WTC11 (cell line): ENCODE results near the gene RGP1. TPM values are rescaled to one million over a fixed set of nuclear protein-coding genes. Genes with fewer than 3 reads are reported as not detected.

Experiments used
- ATAC-seq: fragments of 200-7000 bp; cut with Tn5 transposase; 2 replicates; pipeline ENCODE4 v1.10.0; 2021; ENCODE audit warnings: mild to moderate bottlenecking, moderate library complexity
- CTCF ChIA-PET: fragments of 300-600 bp; sonication (Branson Sonifier 250); formaldehyde crosslinking; loops from one replicate; lab custom pipeline; 2021; ENCODE audit warnings: antibody characterized with exemption; lab: Charles Lee
- POLR2A ChIA-PET: fragments of 350-600 bp; sonication (Branson Sonifier 250); formaldehyde crosslinking; loops from one replicate; lab custom pipeline; 2021; ENCODE audit warnings: antibody characterized with exemption; lab: Charles Lee
- DNase-seq: peaks from one replicate; pipeline ENCODE4 v3.0.0; 2021; ENCODE audit warnings: low spot score
- H3K27ac Mint-ChIP-seq: 2 replicates; pipeline ENCODE4 v1.8.0; 2021; ENCODE audit warnings: mixed read lengths
- H3K27me3 Mint-ChIP-seq: 2 replicates; pipeline ENCODE4 v1.8.0; 2021; ENCODE audit warnings: low read depth, mild to moderate bottlenecking, moderate library complexity, mixed read lengths
- H3K36me3 Mint-ChIP-seq: 2 replicates; pipeline ENCODE4 v1.8.0; 2021; ENCODE audit warnings: mixed read lengths
- H3K4me1 Mint-ChIP-seq: 2 replicates; pipeline ENCODE4 v1.8.0; 2022; ENCODE audit warnings: mixed read lengths
- H3K4me3 Mint-ChIP-seq: 2 replicates; pipeline ENCODE4 v1.8.0; 2021; ENCODE audit warnings: mild to moderate bottlenecking, moderate library complexity, mixed read lengths
- H3K9me3 Mint-ChIP-seq: 2 replicates; pipeline ENCODE4 v1.8.0; 2021; ENCODE audit warnings: mixed read lengths
- CBFB ChIP-seq: sonication (generic); formaldehyde crosslinking; IDR thresholded peaks from 2 replicates; pipeline ENCODE4 v1.8.1; 2022; ENCODE audit warnings: mild to moderate bottlenecking, low read depth, missing genetic modification reagents
- ELF4 ChIP-seq: sonication (generic); formaldehyde crosslinking; IDR thresholded peaks from 2 replicates; pipeline ENCODE4 v1.8.1; 2022; ENCODE audit warnings: low read depth, mild to moderate bottlenecking, moderate library complexity, missing genetic modification reagents
- ETV6 ChIP-seq: sonication (generic); formaldehyde crosslinking; IDR thresholded peaks from 2 replicates; pipeline ENCODE4 v1.8.1; 2022; ENCODE audit warnings: mild to moderate bottlenecking, missing genetic modification reagents
- FOXK1 ChIP-seq: sonication (generic); formaldehyde crosslinking; IDR thresholded peaks from 2 replicates; pipeline ENCODE4 v1.8.0; 2022; ENCODE audit warnings: mild to moderate bottlenecking, moderate library complexity, missing genetic modification reagents
- GABPB1 ChIP-seq: sonication (generic); formaldehyde crosslinking; IDR thresholded peaks from 2 replicates; pipeline ENCODE4 v1.8.1; 2023; ENCODE audit warnings: mild to moderate bottlenecking, missing genetic modification reagents
- GTF2I ChIP-seq: fragments of 250-450 bp; sonication (Bioruptor Pico); conservative IDR thresholded peaks from 2 replicates; pipeline ENCODE4 v1.4.0; 2021; ENCODE audit warnings: mild to moderate bottlenecking
- MYBL2 ChIP-seq: sonication (generic); formaldehyde crosslinking; IDR thresholded peaks from 2 replicates; pipeline ENCODE4 v1.8.1; 2023; ENCODE audit warnings: mild to moderate bottlenecking, moderate library complexity, missing genetic modification reagents
- NFYB ChIP-seq: sonication (generic); formaldehyde crosslinking; conservative IDR thresholded peaks from 2 replicates; pipeline ENCODE4 v1.8.0; 2022; ENCODE audit warnings: low read depth, missing genetic modification reagents
- RORB ChIP-seq: fragments of 250-450 bp; sonication (Bioruptor Pico); IDR thresholded peaks from 2 replicates; pipeline ENCODE4 v1.9.0; 2021; ENCODE audit warnings: mild to moderate bottlenecking
- SP1 ChIP-seq: sonication (generic); formaldehyde crosslinking; conservative IDR thresholded peaks from 2 replicates; pipeline ENCODE4 v1.8.1; 2022; ENCODE audit warnings: missing genetic modification reagents
- TEAD1 ChIP-seq: sonication (generic); formaldehyde crosslinking; IDR thresholded peaks from 2 replicates; pipeline ENCODE4 v1.8.0; 2022; ENCODE audit warnings: mild to moderate bottlenecking, missing genetic modification reagents
- ZNF138 ChIP-seq: sonication (generic); formaldehyde crosslinking; conservative IDR thresholded peaks from 2 replicates; pipeline ENCODE4 v1.8.1; 2022; ENCODE audit warnings: mild to moderate bottlenecking, moderate library complexity, missing genetic modification reagents
- ZNF263 ChIP-seq: sonication (generic); formaldehyde crosslinking; IDR thresholded peaks from 2 replicates; pipeline ENCODE4 v1.8.1; 2022; ENCODE audit warnings: low read depth, mild to moderate bottlenecking, moderate library complexity, missing genetic modification reagents
- ZNF396 ChIP-seq: fragments of 250-450 bp; sonication (Bioruptor Pico); IDR thresholded peaks from 2 replicates; pipeline ENCODE4 v1.8.0; 2021; ENCODE audit warnings: mild to moderate bottlenecking, moderate library complexity, borderline replicate concordance
- total RNA-seq: library from RNA; stranded (reverse); gene quantifications from 3 replicates; pipeline ENCODE4 v1.2.3, GENCODE V29; 2021
- TF ChIP-seq, protein P1 (sequence below): sonication (generic); formaldehyde crosslinking; IDR thresholded peaks from 2 replicates; pipeline ENCODE4 v1.8.1; 2023; ENCODE audit warnings: mild to moderate bottlenecking, missing genetic modification reagents, borderline replicate concordance
- TF ChIP-seq, protein P2 (sequence below): sonication (generic); formaldehyde crosslinking; IDR thresholded peaks from 2 replicates; pipeline ENCODE4 v1.8.1; 2023; ENCODE audit warnings: mild to moderate bottlenecking, missing genetic modification reagents
- TF ChIP-seq, protein P3 (sequence below): fragments of 250-450 bp; sonication (Bioruptor Pico); IDR thresholded peaks from 2 replicates; pipeline ENCODE4 v1.9.0; 2021; ENCODE audit warnings: mild to moderate bottlenecking
- TF ChIP-seq, protein P4 (sequence below): sonication (generic); formaldehyde crosslinking; IDR thresholded peaks from 2 replicates; pipeline ENCODE4 v1.8.0; 2022; ENCODE audit warnings: missing genetic modification reagents
- TF ChIP-seq, protein P5 (sequence below): sonication (generic); formaldehyde crosslinking; IDR thresholded peaks from 2 replicates; pipeline ENCODE4 v1.8.1; 2023; ENCODE audit warnings: mild to moderate bottlenecking, moderate library complexity, missing genetic modification reagents
- TF ChIP-seq, protein P6 (sequence below): fragments of 250-450 bp; sonication (Bioruptor Pico); IDR thresholded peaks from 2 replicates; pipeline ENCODE4 v1.8.0; 2021; ENCODE audit warnings: mild to moderate bottlenecking

The RGP1 gene
- total RNA-seq, 1 experiment from 2014 or later, result 30.0 TPM

DNA sequence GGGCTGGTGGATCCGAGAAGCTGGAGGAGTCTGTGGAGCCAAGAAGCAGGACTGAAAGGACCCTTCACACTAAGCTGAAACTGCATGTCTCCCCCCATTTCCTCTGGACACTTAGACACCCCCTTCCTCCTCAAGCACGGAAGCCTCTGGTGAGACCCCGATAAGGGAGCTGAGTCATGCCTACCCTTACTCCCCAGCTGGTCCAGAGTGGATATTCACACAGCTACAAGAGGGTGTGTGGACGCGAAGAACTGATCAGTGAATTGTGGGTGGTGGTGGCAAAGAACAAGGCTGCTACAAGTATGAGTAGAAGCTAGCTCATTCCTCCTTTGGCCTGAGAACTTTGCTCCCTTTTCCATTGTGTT, 21.4 kb upstream of the RGP1 start (continued):
- TF ChIP-seq, protein P1, sequence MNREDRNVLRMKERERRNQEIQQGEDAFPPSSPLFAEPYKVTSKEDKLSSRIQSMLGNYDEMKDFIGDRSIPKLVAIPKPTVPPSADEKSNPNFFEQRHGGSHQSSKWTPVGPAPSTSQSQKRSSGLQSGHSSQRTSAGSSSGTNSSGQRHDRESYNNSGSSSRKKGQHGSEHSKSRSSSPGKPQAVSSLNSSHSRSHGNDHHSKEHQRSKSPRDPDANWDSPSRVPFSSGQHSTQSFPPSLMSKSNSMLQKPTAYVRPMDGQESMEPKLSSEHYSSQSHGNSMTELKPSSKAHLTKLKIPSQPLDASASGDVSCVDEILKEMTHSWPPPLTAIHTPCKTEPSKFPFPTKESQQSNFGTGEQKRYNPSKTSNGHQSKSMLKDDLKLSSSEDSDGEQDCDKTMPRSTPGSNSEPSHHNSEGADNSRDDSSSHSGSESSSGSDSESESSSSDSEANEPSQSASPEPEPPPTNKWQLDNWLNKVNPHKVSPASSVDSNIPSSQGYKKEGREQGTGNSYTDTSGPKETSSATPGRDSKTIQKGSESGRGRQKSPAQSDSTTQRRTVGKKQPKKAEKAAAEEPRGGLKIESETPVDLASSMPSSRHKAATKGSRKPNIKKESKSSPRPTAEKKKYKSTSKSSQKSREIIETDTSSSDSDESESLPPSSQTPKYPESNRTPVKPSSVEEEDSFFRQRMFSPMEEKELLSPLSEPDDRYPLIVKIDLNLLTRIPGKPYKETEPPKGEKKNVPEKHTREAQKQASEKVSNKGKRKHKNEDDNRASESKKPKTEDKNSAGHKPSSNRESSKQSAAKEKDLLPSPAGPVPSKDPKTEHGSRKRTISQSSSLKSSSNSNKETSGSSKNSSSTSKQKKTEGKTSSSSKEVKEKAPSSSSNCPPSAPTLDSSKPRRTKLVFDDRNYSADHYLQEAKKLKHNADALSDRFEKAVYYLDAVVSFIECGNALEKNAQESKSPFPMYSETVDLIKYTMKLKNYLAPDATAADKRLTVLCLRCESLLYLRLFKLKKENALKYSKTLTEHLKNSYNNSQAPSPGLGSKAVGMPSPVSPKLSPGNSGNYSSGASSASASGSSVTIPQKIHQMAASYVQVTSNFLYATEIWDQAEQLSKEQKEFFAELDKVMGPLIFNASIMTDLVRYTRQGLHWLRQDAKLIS (CRISPR knock-in tag), result no peak

DNA sequence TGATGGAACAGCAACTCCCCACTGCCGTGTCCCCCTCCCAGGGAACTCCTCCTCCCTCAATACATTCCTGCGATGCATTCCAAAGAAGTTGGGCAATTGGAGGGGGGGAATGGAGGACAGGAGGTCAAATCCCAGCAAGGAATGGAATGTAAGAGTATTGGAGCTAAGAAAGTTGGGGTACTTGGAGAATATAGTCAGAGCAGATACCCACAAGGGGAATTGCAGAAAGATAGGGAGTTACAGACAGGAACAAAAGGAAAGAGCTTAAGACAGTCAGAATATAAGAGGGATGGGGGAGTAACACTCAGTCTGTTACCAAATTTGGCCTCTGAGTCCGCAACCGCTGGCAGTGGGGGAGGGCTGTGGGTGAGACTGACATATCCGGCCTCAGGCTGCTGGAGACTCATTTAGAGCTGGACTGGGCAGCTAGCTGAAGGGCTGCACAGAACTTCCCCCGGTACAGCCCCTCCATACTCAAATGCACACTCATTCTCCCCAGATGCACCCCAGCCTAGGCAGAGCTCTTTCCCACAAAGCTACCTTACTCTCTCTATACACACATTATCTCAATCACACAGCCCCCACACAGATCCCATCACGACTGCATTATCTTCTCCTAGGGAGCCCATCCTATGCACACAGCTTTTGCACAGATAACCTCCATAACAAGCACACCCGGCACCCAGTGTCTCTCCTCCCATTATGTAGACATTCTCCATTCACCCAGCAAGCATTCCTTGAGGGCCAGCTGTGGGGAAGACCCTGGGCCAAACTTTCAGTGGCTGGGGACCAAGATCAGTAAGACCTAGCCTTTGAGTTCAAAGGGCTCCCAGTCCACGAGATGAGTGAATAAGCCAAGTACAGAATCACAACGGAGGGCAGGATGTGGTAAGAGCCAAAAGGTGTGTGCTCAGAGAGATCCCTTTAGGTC, 20.8 kb upstream of the RGP1 start:
- POLR2A ChIA-PET, result interaction anchor here (0.5 to 2.6 kb wide), 8 partner anchors 21 to 1319 kb away, joined by 3 to 14 read pairs (median 3); partner anchors contain the start of gene TPM2
- Mint-ChIP-seq H3K36me3 (peaks cover 17% of the 10 kb centered on the region), H3K27ac (no peak overlapping the region), H3K4me3 (no peak overlapping the region), H3K4me1 (peaks cover 12% of the 10 kb centered on the region), H3K27me3 (no peaks in the 10 kb centered on the region), H3K9me3 (no peaks in the 10 kb centered on the region)
- TF ChIP-seq GABPB1 (CRISPR knock-in tag), result no peak
- TF ChIP-seq RORB (CRISPR knock-in tag), result no peak
- no peak for TF ChIP-seq TEAD1 (CRISPR knock-in tag)
- no peak for TF ChIP-seq ETV6 (CRISPR knock-in tag)
- no peak for TF ChIP-seq ZNF396 (CRISPR knock-in tag)
- no peak for TF ChIP-seq SP1 (CRISPR knock-in tag)
- TF ChIP-seq, protein P2, sequence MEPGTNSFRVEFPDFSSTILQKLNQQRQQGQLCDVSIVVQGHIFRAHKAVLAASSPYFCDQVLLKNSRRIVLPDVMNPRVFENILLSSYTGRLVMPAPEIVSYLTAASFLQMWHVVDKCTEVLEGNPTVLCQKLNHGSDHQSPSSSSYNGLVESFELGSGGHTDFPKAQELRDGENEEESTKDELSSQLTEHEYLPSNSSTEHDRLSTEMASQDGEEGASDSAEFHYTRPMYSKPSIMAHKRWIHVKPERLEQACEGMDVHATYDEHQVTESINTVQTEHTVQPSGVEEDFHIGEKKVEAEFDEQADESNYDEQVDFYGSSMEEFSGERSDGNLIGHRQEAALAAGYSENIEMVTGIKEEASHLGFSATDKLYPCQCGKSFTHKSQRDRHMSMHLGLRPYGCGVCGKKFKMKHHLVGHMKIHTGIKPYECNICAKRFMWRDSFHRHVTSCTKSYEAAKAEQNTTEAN (CRISPR knock-in tag), result no peak
- no peak for TF ChIP-seq ZNF138
- TF ChIP-seq CBFB, result no peak
- no peak for TF ChIP-seq GTF2I (CRISPR knock-in tag)
- TF ChIP-seq, protein P3, sequence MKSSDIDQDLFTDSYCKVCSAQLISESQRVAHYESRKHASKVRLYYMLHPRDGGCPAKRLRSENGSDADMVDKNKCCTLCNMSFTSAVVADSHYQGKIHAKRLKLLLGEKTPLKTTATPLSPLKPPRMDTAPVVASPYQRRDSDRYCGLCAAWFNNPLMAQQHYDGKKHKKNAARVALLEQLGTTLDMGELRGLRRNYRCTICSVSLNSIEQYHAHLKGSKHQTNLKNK (CRISPR knock-in tag), result no peak
- peak; percentile 3; the same call in 1 of the 2 replicates for ATAC-seq
- CTCF ChIA-PET, result interaction anchor here (0.7 to 8.3 kb wide), 28 partner anchors 8 to 613 kb away, joined by 3 to 103 read pairs (median 7); partner anchors contain the start of genes ARHGEF39, ATOSB, CCDC107 and GBA2
- DNase-seq, result peak; percentile 52

DNA sequence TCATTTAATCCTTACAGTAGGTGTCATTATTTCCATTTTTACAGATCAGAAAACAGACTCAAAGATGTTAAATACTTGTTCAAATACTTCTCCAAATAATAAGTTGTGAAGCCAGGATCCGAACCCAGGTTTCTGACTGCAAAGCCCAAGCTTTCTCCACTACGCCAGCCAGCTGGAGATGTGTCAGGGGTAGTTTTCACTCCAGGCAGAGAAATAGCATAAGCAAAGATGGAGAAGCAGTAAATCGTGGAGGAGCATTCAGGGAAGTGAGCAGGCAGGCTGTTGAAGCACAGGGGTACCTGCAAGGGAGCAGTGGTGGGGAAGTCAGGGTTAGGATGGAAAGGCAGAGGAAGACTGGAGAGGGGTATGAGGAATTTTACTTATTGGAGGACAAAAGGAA, 20.0 kb upstream of the RGP1 start:
- peaks cover 14% of the 10 kb centered on the region for H3K36me3 Mint-ChIP-seq
- no peak overlapping the region for H3K4me3 Mint-ChIP-seq
- ChIA-PET CTCF (interaction anchor here (0.6 to 8.3 kb wide), 13 partner anchors 9 to 216 kb away, joined by 3 to 103 read pairs (median 11); partner anchors contain the start of genes GBA2, HINT2, RGP1 and TPM2), POLR2A (interaction anchor here (2.6 kb wide), 1 partner anchor 39 kb away, joined by 14 read pairs; the partner anchor contains the start of gene TPM2)
- ATAC-seq (no peak), DNase-seq (no peak)
- H3K27ac Mint-ChIP-seq, result no peak overlapping the region
- H3K4me1 Mint-ChIP-seq, result peaks cover 14% of the 10 kb centered on the region
- no peaks in the 10 kb centered on the region for H3K9me3 Mint-ChIP-seq
- H3K27me3 Mint-ChIP-seq, result no peaks in the 10 kb centered on the region
- TF ChIP-seq, protein P4, sequence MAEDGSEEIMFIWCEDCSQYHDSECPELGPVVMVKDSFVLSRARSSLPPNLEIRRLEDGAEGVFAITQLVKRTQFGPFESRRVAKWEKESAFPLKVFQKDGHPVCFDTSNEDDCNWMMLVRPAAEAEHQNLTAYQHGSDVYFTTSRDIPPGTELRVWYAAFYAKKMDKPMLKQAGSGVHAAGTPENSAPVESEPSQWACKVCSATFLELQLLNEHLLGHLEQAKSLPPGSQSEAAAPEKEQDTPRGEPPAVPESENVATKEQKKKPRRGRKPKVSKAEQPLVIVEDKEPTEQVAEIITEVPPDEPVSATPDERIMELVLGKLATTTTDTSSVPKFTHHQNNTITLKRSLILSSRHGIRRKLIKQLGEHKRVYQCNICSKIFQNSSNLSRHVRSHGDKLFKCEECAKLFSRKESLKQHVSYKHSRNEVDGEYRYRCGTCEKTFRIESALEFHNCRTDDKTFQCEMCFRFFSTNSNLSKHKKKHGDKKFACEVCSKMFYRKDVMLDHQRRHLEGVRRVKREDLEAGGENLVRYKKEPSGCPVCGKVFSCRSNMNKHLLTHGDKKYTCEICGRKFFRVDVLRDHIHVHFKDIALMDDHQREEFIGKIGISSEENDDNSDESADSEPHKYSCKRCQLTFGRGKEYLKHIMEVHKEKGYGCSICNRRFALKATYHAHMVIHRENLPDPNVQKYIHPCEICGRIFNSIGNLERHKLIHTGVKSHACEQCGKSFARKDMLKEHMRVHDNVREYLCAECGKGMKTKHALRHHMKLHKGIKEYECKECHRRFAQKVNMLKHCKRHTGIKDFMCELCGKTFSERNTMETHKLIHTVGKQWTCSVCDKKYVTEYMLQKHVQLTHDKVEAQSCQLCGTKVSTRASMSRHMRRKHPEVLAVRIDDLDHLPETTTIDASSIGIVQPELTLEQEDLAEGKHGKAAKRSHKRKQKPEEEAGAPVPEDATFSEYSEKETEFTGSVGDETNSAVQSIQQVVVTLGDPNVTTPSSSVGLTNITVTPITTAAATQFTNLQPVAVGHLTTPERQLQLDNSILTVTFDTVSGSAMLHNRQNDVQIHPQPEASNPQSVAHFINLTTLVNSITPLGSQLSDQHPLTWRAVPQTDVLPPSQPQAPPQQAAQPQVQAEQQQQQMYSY, result no peak
- TF ChIP-seq NFYB (CRISPR knock-in tag), result no peak
- TF ChIP-seq, protein P5, sequence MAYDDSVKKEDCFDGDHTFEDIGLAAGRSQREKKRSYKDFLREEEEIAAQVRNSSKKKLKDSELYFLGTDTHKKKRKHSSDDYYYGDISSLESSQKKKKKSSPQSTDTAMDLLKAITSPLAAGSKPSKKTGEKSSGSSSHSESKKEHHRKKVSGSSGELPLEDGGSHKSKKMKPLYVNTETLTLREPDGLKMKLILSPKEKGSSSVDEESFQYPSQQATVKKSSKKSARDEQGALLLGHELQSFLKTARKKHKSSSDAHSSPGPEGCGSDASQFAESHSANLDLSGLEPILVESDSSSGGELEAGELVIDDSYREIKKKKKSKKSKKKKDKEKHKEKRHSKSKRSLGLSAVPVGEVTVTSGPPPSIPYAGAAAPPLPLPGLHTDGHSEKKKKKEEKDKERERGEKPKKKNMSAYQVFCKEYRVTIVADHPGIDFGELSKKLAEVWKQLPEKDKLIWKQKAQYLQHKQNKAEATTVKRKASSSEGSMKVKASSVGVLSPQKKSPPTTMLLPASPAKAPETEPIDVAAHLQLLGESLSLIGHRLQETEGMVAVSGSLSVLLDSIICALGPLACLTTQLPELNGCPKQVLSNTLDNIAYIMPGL (CRISPR knock-in tag), result no peak
- TF ChIP-seq ZNF263 (CRISPR knock-in tag), result no peak
- TF ChIP-seq FOXK1 (CRISPR knock-in tag), result no peak
- no peak for TF ChIP-seq MYBL2 (CRISPR knock-in tag)
- TF ChIP-seq, protein P6, sequence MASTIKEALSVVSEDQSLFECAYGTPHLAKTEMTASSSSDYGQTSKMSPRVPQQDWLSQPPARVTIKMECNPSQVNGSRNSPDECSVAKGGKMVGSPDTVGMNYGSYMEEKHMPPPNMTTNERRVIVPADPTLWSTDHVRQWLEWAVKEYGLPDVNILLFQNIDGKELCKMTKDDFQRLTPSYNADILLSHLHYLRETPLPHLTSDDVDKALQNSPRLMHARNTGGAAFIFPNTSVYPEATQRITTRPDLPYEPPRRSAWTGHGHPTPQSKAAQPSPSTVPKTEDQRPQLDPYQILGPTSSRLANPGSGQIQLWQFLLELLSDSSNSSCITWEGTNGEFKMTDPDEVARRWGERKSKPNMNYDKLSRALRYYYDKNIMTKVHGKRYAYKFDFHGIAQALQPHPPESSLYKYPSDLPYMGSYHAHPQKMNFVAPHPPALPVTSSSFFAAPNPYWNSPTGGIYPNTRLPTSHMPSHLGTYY (CRISPR knock-in tag), result no peak
- no peak for TF ChIP-seq ELF4 (CRISPR knock-in tag)
- TF ChIP-seq GTF2I (CRISPR knock-in tag), result no peak
- no peak for TF ChIP-seq ZNF138
